HG02571 (cell line): ENCODE results near the gene FCHSD1.
A peak's percentile ranks its signal among the peaks of the same experiment; 100 is the strongest.

Source experiments
- ATAC-seq: cut with Tn5 transposase; IDR thresholded peaks from one replicate; pipeline ENCODE4 v1.9.1; 2021; ENCODE audit warnings: mild to moderate bottlenecking, moderate library complexity; ENCODE audit not compliant: unreplicated experiment

FCHSD1 gene

DNA sequence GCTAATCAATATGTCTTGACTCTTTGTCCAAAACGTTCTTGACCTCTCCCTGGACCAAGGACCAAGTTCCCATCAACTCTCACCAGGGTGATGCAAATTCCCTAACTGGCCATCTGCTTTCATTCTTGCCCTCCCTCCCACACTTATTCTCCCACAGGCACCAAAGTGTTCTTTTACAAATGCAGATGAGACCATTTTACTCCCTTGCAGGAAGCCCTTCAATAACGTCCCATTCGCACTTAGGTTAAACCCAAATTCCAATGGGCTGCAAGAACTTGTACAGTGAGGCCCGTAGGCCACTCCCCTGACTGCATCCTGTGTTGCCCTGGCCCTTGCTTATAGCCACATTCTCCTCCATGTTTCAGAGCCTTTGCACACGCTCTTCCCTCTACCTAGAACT lies 23.5 kb upstream of the FCHSD1 start:
- no peak for ATAC-seq

DNA sequence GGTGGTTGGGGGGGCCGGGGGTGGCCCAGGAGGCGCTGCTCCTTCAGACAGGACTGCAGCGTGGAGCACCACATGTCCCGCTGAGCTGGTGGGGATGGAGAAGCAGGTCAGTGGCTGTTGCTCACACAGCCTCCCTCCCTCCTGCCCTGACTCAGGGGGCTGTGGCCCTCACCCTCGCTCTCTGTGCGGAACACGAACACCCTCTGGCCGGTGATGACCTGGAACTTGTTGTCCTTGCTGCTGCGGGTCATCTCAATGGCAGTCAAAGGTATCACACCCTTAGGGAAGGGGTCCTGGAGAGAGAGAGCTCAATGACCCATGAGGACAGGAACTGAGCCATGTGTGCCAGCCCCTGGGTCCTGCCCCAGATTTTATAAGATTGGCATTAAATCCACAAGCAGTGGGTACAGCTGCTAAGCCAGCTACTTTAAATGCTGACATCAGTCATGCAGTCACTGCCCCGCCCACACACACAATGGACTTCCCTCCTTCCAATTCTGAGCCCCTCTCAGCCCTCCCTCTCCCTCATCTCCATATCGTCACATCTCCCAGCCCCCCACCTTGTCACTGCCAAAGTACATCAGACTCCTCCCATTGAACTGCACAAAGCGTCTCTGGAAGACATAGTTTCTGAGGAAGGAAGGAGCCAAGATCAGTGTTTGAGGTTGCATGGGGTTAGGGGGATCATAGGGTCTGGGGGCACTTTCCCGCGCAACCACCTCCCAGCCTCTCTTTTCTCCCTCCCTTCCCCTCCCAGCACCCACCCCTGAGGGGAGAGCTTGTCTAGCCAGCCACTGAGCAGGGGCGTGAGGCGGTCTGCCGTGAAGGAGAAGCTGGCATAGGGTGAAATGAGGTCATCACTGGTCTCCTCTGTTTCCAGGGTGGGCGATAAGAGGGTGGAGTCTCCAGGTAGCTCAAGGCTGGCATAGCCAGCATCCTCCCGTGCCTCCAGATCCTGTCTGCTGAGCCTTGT lies 21.9 kb upstream of the FCHSD1 start:
- ATAC-seq: no peak

DNA sequence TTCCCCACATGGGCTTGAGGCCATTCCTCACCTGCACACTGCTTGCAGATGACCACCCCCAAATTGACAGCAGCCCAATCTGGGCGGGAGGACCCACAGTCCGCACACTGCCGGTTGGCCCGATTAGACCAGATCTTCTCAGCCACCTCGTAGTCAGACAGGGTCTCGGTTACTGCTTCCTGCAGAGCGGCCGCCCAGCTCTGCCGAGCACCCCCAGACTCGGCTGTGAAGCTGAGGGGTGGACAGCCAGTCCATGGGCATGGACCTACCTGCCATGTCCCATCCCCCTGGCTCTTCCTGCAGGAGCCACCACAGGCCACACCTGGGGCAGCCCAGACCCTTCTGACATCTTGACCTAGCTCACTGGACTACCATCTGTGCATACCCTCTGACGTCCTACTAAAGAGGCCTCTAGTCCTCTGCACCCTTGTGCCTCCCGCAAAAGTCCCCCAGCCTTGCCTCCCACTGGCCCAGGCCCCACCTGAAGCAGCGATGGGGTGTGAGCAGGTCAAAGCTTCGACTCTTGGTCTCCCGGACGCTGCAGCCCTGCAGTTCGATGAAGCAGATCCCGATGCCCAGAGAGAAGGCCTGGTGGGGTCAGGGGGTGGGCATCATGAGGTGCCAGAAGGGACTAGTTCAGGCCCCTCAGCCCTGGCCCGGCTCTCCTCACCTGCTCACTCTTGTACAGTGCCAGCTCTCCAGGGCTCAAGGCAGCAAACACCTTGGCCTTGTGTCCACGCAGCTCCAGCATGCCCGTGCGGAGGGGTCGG lies 21.0 kb upstream of the FCHSD1 start:
- ATAC-seq: no peak

DNA sequence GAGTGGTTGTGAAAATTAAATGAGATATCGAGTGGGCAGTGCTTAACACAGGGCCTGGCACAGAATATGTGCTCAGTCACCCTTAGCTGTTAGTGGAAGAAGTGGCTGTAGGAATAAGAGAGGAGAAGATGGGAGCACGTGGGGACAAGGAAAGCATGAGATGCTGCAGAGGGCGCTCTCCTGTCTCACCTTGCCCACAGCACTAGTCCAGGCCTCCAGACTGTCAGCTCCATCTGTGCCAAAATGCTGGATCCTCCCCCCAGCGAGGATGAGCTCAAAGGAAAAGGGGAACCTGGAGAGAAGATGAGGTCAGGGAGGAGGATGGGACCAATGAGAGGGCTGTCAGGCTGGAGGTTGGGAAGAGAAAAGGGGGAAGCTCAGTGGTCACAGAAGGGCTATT lies 18.3 kb upstream of the FCHSD1 start:
- no peak for ATAC-seq

DNA sequence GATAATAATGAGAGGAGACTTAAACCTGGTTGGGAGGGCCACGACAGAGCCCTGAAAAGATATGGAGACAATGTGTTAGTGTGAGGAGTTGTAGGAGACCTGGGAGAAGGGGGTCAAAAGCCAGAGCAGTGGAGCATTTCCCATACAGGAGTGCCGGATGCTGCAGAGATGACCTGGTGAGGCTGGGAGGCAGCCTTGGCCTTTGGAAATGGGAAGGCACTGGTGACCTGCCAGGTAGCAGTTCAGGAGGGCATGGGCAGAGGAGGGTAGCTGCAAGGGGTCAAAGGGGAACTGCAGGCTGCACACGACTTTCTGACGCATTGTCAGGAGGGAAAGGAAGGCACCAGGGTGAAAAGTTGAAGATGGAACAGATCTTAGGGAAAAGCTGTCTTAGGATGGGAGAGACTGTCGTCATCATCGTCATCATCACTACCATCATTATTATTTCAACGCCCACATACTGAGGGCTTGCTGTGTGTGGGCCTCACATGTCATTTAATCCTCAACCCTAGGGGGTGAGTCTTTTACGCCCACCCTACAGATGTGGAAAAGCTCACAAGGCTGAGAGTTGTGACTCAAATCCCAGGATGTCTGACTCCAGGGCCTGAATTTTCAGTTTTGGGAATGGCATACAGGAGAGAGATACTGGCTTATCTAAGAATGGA lies 17.5 kb upstream of the FCHSD1 start:
- no peak for ATAC-seq

DNA sequence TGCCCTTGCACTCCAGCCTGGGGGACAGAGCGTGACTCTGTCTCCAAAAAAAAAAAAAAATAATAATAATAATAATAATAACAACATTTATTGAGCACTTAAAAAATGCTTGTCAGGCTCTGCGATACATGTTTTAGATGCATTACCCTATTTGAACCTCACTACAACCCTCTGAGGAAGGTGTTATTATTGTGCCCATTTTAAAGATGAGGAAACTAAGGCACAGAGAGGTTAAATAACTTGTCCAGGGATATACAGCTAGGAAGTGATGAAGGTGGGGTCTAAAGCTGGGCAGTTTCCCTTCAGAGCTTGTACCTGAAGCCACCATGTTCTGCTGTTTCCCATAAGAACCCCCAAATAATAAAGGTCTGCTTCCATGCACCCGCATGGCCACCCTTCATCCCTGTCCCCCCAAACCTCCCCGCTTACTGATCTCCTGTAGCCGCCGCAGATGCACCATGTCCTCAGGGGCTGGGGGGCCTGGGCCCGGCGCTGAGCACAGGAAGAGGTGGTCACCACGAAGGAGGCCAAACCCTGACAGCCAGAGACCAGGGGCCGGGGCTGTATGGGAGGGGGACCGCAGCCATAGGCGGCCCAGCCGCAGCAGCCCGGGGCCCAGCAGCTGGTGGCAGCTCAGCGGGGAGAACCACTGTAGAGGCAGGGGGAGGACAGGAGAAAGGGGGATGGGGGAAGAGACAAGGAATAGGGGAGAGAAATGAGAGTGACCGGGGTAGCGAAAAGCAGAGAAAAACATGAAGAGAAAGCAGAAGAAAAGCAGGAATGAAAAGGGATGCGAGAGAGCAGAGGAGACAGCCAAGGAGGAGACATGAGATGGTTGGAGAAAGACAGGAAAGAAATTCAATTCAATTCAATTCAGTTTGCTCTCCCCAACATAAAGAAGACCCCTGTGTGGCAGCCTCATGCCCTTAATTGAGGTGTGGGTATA lies 15.1 kb upstream of the FCHSD1 start:
- no peak for ATAC-seq

- peak; percentile 95 for ATAC-seq
Observed at GRCh38 chr5:141664733-141665461, 13.7 kb upstream of the FCHSD1 start.

DNA sequence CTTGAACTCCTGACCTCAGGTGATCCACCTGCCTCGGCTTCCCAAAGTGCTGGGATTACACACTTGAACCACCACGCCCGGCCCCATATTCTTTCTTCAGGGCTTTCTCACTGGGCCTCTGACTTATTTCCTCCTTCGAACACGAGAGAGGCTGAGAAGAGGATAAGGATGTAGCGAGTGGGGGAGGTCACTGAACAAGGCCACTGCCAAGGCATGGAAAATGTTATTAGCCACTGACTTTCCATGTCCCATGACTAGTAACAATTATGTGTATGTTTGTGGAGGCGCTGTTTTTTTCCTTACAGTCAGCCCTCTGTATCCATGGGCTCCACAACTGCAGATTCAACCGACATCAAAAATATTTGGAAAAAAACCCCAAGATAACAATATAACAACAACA lies 12.3 kb upstream of the FCHSD1 start:
- ATAC-seq: no peak

GRCh38 chr5:141662028-141662427 lies 10.8 kb upstream of the FCHSD1 start:
- ATAC-seq: no peak

DNA sequence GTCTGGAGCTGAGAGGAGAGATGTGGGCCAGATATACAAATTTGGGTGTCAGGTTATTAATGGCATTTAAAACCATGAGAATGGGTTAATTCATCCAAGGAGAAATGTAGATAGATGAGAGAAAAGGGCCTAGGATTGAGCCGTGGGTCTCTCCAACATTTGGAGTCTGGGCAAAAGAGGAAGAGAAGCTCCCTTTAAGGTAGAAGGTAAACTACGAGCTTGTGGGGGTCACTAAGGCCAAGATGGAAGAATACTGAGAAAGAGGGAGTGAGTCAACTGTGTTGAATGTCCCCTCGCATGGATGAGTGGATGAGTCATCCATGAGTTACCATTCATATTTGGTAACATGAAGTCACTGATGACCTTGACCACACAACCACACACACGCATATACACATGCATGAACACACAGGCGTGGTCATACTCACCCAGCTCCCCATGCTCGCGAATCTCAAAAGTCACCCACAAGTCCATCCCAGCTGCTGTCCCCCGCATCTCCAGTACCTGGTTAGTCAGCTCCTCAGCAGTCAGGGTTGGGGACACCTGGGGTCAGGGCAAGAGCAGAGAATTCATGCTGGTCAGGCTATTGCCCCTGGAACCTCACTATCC lies 6.8 kb upstream of the FCHSD1 start:
- ATAC-seq: peak; percentile 71

DNA sequence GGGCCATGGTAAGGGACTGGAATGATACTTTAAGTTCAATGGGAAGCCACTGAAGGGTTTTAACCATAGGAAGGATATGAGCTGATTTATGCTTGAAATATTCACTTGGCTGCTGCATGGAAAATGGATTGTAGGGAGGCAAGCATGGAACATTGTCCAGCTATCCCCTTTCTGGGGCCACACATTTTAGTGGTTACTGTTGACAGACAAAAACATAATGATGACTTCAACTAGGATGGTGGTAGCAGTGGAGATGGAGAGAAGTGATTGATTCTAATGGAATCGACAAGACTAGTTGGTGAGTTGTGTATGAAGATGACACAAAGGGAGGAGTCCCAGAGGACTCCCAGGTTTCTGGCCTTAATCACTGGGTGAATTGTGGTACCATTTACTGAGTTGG lies 6.2 kb upstream of the FCHSD1 start:
- no peak for ATAC-seq

GRCh38 chr5:141656396-141656795 lies 5.2 kb upstream of the FCHSD1 start:
- ATAC-seq: no peak

DNA sequence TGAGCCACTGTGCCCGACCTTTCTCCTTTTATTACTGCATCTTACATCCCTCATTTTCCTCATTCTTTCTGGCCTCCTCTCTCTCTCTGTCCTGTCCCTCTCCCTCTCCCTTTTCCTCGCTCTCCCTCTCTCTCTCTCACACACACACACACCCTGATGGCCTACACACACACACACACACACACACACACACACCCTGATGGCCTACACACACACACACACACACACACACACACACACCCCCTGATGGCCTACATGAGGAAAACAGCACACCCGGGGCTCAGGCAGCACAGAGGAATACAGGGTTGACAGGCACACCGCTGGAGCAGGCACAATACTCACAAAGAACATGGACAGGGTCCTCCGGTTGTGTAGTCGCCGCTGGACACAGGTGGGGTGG lies 3.8 kb upstream of the FCHSD1 start:
- no peak for ATAC-seq

GRCh38 chr5:141654298-141654697 lies 3.1 kb upstream of the FCHSD1 start:
- ATAC-seq: no peak

DNA sequence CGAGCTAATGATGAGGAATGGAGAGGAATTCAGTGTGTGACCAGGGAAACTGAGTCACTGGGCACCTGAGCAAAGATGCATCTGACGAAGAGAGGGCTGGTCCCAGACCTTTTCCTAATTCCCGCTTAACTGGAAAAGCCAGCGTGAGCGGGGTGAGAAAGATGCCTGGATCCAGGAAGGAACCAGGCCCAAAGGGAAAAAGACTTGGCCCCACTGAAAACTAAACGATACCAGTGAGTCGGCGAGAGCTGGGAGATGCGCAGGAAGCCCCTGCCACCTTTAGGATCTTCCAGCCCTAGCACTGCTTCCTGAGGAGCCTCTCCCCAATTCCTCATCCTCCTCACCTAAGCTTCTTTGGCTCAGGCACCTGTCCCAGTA lies 499 bp upstream of the FCHSD1 start:
- ATAC-seq: no peak

GRCh38 chr5:141649972-141650371 lies 1.2 kb downstream of the FCHSD1 start:
- no peak for ATAC-seq

DNA sequence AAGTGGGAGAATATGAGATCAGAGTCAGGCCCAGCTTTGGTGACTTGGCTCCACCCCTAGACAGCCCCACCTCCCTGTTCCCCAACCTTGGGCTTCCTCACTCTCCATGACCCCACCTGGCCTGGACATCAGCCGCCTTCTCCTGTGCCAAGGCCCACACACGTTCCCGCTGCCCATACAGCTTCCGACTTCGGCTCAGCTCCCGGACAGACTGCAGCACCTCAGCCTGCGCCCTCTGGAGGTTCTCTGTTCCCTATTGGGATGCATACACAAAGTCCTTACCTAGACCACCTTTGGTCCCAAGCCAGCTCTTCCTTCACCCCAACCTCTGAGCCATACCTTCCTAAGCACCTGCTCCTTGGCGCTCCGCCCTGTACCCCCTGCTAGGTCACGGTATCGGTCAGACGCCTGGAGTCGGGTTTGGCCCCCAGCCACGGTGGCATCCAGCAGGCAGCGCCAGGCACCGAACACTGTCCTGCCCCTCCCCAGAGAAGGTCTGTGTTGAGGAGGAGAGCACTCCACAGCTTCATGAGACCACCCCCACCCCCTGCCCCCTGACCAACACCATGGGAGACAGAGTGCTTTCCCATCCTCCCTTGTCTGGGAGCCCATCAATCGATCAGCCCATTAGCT lies 2.0 kb downstream of the FCHSD1 start:
- no peak for ATAC-seq

GRCh38 chr5:141647851-141648250 lies 3.4 kb downstream of the FCHSD1 start:
- ATAC-seq: no peak

DNA sequence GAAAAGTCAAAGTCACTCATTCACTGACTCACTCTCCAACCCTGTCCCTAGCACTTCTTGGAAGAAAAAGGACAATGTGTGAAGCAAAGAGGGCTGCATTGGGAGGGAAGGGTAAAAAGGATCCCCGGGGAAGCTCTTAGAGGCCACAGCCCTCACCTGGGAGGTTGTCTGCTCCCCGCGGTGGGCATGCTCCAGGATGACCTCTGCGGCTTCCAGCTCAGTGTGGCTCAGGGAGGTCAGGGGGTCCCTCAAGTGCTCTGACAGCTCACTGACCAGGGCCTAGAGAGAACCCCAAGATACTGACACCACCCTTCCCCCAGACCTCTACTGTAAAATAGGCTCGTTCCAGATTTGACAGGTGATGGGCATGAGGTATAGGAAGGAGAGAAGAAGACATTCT lies 4.0 kb downstream of the FCHSD1 start:
- no peak for ATAC-seq
